HG03558 (cell line): ENCODE results near the gene ANTXR1.

Source experiments
- ATAC-seq: cut with Tn5 transposase; IDR thresholded peaks from one replicate; pipeline ENCODE4 v1.9.1; 2021; ENCODE audit warnings: moderate number of reproducible peaks; ENCODE audit not compliant: unreplicated experiment; ENCODE audit errors: extremely low read depth

ANTXR1 gene

GRCh38 chr2:69001879-69002278, 11.1 kb upstream of the ANTXR1 start:
- no peak for ATAC-seq

GRCh38 chr2:69003731-69004130, 9.2 kb upstream of the ANTXR1 start:
- no peak for ATAC-seq

DNA sequence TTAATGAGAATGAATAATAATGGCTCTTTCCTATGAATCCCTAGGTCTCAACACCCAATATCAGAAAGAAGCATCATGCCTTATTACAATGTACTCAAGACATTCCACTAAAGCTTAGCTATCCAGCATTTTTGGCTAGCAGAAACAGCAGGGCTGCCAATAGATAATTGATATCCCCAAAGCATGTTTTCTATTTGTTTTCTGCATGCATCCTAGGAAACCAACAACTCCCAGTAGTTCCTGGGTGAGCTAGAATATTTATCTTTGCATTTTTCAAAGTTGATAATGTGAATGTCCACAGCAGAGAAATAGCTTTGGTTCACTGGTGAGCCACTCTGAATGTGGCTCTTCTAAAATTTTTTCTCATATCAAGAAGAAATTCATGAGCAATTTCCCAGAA, 5.8 kb upstream of the ANTXR1 start:
- ATAC-seq, result no peak

DNA sequence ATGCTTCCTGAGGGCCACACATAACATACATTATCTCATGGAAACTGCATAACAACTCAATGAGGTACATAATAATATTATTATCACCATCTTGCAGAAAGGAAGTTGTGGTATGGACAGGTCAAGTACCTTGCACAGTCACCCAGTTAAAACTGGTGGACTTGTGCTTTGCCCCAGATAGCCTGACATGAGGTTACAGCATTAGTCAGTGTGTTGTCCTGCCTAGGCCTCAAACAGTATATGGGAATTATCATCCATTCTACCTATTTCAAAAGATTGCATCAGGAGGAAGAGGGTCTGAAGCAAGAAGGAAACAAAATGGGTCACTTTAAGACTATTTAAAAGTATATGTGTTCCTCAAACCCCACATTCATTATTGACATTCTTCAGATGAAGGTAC, 5.4 kb upstream of the ANTXR1 start:
- no peak for ATAC-seq

DNA sequence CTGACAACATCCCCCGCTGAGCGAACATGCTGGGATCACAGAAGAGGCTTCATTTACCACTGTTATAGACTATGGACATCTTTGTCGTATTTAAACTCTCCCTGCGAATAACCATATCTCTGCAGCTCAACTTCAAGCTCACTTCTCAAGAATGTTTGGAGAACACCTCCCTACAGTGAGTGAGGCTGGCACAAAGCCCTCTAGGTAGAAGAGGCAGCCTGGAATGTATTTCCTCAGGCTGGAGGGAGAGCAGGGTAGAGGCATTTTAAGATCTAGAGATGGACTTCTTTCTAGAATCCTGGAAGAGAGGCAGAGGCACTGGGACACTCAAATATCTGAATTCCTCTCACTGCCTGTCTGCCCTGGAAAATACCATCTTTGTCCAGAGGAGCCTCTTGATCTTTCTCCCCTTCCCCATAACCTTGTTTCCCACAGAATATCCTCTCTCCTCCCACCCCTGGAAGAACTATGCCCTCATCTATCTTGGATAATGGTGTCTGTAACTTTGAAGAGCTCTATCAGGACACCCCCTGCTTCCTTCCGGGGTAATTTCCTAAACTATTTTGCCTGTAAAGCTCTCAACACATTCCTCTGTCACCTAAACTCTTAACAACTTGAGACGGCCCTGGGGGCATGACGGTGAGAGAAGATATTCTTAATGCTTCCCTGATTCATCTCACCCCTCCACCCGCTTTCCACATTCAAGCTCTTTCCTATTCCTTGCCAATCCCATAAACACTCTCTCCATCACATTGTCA, 2.4 kb upstream of the ANTXR1 start:
- ATAC-seq, result no peak

GRCh38 chr2:69011611-69012157, 1.3 kb upstream of the ANTXR1 start:
- ATAC-seq, result no peak

DNA sequence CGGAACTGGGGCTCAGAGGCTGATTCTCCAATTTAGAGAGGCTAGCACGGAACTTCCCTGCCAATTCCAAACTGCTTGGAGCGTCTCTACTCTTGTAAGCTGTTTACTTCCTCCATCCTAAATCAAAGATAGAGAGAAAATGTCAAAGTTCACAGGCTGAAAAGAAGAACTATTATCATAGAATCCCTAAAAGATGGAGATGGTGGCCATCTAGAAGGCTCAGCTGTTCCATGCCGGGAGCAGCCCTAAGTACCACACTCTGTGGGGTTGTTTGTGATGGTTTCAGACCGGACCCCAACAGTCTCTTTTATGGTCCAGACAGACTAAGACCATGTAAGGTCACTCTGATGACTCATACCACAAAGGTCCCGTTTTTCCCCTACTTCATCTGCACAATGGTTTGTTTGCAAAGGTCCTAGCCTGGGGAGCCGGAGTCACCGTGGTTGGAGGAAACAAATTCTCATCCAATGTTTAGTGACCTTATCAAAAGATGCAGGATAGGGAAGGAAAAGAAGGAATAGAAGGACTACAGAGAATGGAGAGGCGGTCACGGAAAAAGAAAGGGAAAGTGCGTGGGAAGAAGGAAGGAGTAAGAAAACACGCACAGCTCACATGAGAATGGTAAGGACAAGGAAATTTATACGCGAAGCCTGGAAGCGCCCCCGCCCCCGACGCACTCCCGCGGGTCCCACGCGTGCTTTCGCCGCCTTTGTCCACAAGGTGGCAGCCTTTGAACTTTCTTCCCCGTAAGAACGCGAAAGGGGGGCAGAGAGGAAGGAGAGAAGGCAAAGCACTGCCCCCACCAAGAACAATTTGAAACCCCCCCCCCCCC, 453 bp upstream of the ANTXR1 start:
- ATAC-seq, result no peak

GRCh38 chr2:69013840-69014821, 1.2 kb downstream of the ANTXR1 start:
- no peak for ATAC-seq

DNA sequence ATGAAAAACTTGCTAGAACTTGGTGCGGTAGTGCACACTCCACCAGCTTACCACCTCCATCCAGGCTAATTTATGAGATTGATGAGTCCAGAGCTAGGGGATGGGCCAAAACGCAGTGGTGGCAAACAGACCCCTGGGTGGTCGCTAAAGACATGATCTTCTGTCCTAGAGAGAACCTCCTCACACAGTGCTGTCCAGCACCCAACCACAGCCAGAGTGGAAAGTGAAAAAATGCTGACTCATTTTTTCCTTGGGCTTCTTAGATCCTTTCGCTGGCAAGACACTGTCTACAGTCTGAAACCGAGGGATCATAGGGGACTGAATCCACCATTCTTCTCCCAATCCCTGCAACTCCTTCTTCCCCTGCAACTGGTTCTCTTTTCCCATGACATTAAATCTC, 4.1 kb downstream of the ANTXR1 start:
- ATAC-seq, result no peak

GRCh38 chr2:69017835-69018234, 4.9 kb downstream of the ANTXR1 start:
- no peak for ATAC-seq

- no peak for ATAC-seq
These were observed 5.7 kb downstream of the ANTXR1 start for GRCh38 chr2:69018678-69019095.

GRCh38 chr2:69020496-69021426, 7.8 kb downstream of the ANTXR1 start:
- no peak for ATAC-seq

DNA sequence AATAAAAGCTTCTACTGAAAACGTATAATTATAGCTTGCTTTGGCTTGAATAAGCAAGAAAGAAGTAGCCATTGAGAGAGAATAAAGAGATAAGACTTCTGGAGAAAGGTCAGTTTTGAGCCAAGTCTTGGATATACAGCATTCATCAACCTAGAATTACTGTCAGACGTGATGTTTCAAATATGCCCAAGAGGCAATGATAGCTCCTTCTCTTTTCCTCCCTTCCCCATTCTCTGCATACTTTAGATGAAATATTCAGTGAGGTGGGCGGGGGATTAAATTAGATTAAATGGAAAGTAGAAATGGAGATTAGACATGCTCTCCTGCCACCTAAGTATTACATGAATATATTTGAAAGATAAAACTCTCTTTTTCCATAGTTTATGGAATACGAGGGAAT, 8.7 kb downstream of the ANTXR1 start:
- no peak for ATAC-seq

- ATAC-seq, result no peak
These were observed 9.6 kb downstream of the ANTXR1 start for GRCh38 chr2:69022548-69022947.

GRCh38 chr2:69023236-69023635, 10.3 kb downstream of the ANTXR1 start:
- ATAC-seq, result no peak

DNA sequence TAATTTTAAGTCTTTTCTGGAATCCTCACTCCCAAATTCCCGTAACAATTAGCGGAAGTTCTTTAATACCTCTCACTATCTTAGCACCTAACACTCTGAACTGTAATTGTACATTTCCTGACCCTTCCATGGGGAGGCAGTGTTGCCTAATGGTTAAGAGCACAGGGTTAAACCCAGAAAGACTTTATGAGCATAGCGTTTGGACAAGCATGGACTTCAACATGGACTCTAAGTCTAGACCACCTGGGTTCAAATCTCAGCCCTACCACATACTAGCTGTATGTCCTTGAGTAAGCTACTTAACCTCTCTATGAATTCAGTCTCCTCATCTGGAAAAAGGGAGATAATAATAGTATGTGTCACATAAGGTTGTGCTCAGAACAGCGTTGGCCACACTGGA, 13.0 kb downstream of the ANTXR1 start:
- ATAC-seq, result no peak

DNA sequence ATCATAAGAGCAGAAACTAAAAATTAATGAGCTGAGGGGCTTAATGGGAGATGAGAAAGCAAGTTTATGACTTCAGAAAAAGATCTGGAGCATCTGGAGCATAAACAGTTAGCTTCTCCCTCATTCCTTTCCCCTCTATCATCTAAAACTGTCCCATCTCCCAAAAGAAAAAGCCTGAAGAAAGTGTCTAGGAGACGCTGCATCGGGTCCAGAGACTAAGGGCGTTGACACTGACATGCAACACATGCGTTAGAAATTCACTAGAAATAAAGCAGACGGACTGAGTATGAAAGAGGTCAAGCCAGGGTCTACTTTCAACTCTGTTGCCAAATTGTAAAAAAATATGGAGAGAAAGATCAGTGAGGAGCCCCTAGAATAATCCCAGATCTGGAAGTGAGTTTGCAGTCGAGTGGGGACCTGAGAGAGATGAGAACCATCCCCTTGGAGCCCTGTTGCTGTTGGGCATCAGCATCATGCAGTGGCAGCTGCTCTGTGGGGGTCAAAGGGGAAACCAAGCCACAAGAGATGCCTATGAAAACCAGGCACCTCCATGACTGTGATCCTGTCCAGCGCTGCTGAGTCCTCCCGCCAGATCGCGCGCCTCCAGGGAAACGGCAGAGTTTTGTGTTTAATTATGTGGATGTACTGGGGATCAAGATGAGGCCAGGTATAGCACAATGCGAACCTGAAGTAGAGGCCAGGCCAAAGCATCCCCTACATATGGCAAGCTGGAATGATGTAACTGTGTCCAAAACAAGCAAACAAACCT, 13.9 kb downstream of the ANTXR1 start:
- ATAC-seq, result no peak

DNA sequence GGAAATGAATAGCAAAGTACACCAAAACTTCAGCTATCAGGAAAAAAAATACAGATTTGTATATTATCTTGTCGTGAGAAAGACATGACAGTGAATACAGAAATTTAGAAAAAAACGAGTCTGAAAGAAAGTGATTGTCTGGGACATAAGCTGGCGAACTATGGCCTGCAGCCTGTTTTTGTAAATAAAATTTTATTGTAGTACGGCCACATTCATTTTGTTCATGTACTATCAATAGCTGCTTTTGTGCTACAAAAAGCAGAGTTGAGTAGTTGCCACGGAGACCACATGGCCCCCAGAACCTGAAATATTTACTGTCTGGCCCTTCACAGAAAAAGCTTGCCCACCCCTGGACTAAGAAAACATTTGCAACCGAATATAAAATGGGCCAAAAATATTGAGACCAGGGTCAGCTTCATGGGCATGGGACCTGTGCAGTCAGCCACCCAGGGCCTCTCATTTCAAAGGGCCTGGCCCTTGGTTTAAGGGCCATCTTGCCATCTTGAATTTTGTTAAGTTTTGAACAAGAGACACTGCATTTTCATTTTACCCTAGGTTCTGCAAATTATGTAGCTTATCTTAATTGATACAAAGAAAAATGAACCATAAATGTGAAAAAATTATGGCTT, 17.9 kb downstream of the ANTXR1 start:
- no peak for ATAC-seq
